ENCODE results near the gene MEF2B. TPM values are rescaled to one million over a fixed set of nuclear protein-coding genes. Genes with fewer than 3 reads are reported as not detected.

The MEF2B gene
- total RNA-seq, 1 donor from 2014 or later, result 0.97 TPM

DNA sequence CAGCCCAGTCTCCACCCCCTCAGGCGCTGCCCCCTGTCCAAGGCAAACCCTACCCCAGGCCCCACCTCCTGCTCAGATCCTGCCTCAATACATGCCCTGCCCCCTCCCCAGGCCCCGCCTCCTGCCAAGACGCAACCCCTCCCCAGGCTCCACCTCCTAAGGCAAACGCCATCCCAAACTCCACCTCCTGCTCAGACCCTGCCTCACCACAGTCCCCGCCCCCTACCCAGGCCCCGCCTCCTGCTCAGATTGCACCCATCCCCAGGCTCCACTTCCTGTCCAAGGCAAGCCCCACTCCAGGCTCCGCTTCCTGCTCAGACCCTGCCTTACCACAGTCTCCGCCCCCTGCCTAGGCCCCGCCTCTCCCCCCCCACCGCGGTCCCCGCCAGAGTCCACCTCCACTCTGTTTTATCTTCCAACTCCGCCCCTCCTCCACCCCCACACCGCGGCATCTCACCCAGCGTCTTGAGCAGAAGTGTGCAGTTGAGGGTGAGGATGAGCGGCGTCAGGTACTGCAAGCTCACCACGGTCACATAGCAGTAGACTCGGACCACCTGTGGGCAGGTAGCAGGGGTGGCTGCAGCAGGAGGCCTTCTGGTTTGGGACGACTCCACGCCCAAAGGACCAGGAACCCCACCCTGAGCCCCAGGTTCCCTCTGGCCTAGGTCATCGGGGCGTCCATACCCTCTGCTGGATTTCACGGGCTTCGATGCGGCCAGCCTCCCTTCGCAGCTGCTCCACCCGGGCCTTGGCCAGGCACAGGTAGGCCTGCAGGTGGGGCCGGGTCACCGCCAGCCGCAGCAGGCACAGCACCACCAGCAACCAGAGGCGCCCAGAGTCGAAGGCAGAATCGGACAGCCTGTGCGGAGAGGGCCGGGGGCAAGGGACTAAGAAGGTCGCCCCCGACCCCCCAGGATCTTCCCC lies 49.5 kb downstream of the MEF2B start:
- no peak overlapping the region for H3K27ac Mint-ChIP-seq (ENCODE audit: unreplicated experiment)

DNA sequence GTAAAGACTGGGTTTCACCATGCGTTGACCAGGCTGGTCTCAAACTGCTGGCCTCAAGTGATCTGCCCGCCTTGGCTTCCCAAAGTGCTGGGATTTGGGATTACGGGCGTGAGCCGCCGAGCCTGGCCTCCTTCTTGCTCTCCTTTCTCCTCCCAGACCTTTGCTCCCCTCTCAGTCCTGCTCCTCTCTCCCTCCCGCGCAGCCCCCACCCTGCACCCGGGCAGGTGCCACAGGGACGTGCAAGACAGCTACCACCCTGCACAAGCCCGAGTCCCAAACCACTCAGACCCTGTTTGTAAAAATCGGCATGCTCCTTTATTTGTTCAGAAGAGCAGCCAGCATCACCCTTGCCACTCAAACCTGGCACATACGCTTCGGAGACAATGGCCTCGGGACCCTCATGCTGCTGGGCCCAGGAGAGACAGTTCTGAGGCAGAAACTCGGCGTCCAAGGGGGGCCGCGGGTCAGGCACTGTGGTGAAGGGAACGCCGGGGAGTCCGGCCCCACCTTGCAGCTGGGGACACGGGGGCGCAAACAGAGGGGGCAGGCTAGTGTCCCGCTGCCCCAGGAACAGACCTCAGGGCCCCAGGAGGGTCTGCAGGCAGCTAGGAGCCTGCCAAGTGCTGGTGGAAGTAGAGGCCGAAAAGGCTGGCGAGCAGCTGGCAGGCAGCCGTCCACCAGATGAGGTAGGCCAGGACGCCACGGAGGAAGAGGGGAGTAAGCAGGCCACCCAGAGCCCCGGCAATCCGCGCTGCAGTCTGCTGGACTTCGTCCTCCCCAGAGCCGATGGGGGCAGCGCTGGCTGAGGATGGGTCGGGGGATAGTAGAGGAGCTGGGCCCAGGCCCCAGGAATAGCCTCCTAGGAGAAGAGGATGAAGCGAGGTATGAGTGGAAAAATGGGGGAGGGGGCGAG lies 50.5 kb downstream of the MEF2B start:
- Mint-ChIP-seq H3K9me3 (ENCODE audit: unreplicated experiment) (no peaks in the 10 kb centered on the region), H3K27ac (ENCODE audit: unreplicated experiment) (no peak overlapping the region), H3K4me1 (ENCODE audit: unreplicated experiment) (no peaks in the 10 kb centered on the region), H3K4me3 (ENCODE audit: unreplicated experiment) (no peak overlapping the region), H3K36me3 (ENCODE audit: low read depth, unreplicated experiment) (peaks cover 13% of the 10 kb centered on the region), H3K27me3 (ENCODE audit: unreplicated experiment) (peaks cover 4% of the 10 kb centered on the region)
- no peak for TF ChIP-seq CTCF (IDR thresholded peaks at IDR 0.05; ENCODE audit: unreplicated experiment)
- DNase-seq (ENCODE audit: low spot score), result no peak

More for the DNA sequence above, 49.5 kb downstream of the MEF2B start:
- H3K4me1 Mint-ChIP-seq (ENCODE audit: unreplicated experiment), result no peaks in the 10 kb centered on the region
- peaks cover 4% of the 10 kb centered on the region for H3K27me3 Mint-ChIP-seq (ENCODE audit: unreplicated experiment)
- peaks cover 13% of the 10 kb centered on the region for H3K36me3 Mint-ChIP-seq (ENCODE audit: low read depth, unreplicated experiment)
- no peaks in the 10 kb centered on the region for H3K9me3 Mint-ChIP-seq (ENCODE audit: unreplicated experiment)
- no peak for TF ChIP-seq CTCF (IDR thresholded peaks at IDR 0.05; ENCODE audit: unreplicated experiment)
- H3K4me3 Mint-ChIP-seq (ENCODE audit: unreplicated experiment), result no peak overlapping the region
- DNase-seq (ENCODE audit: low spot score), result peak; percentile 82

- DNase-seq (ENCODE audit: low spot score), result peak; percentile 74
- Mint-ChIP-seq H3K4me3 (ENCODE audit: unreplicated experiment) (no peak overlapping the region), H3K36me3 (ENCODE audit: low read depth, unreplicated experiment) (no peaks in the 10 kb centered on the region)
Observed at GRCh38 chr19:19115954-19116353, 54.1 kb downstream of the MEF2B start.

GRCh38 chr19:19113040-19113626 lies 56.9 kb downstream of the MEF2B start:
- H3K4me3 Mint-ChIP-seq (ENCODE audit: unreplicated experiment), result peak overlapping the region; percentile 42
- no peaks in the 10 kb centered on the region for H3K9me3 Mint-ChIP-seq (ENCODE audit: unreplicated experiment)
- H3K4me1 Mint-ChIP-seq (ENCODE audit: unreplicated experiment), result no peaks in the 10 kb centered on the region
- H3K36me3 Mint-ChIP-seq (ENCODE audit: low read depth, unreplicated experiment), result no peaks in the 10 kb centered on the region
- no peak for DNase-seq (ENCODE audit: low spot score)
- TF ChIP-seq CTCF (IDR thresholded peaks at IDR 0.05; ENCODE audit: unreplicated experiment), result no peak
- H3K27me3 Mint-ChIP-seq (ENCODE audit: unreplicated experiment), result peaks cover 11% of the 10 kb centered on the region
- no peak overlapping the region for H3K27ac Mint-ChIP-seq (ENCODE audit: unreplicated experiment)

More at GRCh38 chr19:19115954-19116353, 54.1 kb downstream of the MEF2B start:
- peaks cover 8% of the 10 kb centered on the region for H3K27me3 Mint-ChIP-seq (ENCODE audit: unreplicated experiment)
- H3K4me1 Mint-ChIP-seq (ENCODE audit: unreplicated experiment), result no peaks in the 10 kb centered on the region
- peak; percentile 58 for TF ChIP-seq CTCF (IDR thresholded peaks at IDR 0.05; ENCODE audit: unreplicated experiment)
- H3K27ac Mint-ChIP-seq (ENCODE audit: unreplicated experiment), result no peak overlapping the region
- H3K9me3 Mint-ChIP-seq (ENCODE audit: unreplicated experiment), result no peaks in the 10 kb centered on the region
